GM18517 (cell line): Measurements from ENCODE around the gene ACAA1.

Experiments used
- ATAC-seq: cut with Tn5 transposase; IDR thresholded peaks from one replicate; pipeline ENCODE4 v1.9.1; 2021; ENCODE audit warnings: mild to moderate bottlenecking, moderate library complexity; ENCODE audit not compliant: unreplicated experiment

ACAA1 gene

DNA sequence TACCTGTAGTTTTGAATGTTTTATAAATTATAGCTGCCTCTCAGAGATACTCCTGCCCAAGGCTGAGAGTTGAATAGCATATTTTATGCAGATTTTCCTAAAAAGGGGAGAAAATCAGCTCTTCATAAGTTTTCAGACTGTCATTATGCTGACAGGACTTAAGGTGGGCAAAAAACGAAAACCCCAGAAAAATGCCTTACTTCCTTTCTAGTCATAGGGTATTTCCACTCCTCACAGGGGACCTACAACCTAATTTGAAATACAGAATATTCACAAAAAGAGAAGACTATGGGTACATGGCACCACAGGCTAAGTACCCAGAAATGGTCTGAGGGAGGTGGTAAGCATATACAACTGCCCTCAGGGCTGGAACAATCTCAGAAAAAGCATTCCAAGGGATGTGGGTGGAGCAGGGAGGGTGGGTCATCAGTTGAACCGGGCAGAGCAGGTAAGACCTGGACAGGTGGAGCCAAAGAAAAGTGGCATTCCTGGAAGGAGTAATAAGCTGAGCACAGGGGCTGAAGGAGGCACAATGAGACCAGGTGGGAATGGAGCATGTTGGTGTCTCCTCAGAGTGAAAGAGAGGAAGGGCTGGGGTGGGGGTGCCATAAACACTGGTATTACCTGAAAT, 17.8 kb upstream of the ACAA1 start:
- ATAC-seq: no peak

GRCh38 chr3:38154033-38154494, 17.1 kb upstream of the ACAA1 start:
- no peak for ATAC-seq

DNA sequence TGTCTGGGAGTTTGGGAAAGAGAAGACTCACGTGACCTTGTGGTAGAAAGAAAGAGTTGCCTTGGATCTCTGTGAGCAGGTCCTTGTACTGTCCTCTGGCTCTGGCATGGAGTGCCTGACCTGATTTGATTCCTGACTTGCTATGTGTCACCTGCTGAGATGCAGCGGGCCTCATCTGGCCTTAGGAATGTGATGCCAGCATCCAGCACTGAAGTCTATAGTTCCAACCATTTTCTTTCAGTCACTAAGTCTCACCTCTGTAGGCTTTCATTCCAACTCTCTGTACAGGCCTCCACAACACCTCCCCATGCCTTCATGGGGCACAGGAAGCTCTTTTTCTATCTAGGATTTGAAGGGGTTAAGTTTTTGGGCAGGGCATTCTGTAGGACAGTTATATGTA, 16.3 kb upstream of the ACAA1 start:
- ATAC-seq: no peak

DNA sequence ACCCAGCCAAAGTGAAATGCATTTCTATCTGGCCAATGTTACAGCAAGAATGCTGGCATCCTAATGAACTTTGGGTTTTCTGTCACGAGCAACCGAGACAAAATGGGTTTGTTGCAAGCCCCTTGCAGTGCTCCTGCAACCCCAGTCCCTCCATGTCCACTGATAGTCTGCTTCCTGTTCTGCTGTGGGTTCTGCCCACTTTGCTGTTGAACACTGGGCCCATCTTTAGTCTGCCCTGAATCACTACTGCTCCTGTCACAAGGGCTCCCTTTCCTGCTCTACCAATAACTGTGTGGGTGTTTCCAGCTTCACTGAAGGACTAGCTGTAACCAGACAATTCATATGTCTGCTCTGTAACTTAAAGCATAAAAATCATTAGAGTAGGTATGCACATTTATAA, 15.7 kb upstream of the ACAA1 start:
- no peak for ATAC-seq

- no peak for ATAC-seq
Observed at GRCh38 chr3:38151667-38152265, 14.8 kb upstream of the ACAA1 start.

DNA sequence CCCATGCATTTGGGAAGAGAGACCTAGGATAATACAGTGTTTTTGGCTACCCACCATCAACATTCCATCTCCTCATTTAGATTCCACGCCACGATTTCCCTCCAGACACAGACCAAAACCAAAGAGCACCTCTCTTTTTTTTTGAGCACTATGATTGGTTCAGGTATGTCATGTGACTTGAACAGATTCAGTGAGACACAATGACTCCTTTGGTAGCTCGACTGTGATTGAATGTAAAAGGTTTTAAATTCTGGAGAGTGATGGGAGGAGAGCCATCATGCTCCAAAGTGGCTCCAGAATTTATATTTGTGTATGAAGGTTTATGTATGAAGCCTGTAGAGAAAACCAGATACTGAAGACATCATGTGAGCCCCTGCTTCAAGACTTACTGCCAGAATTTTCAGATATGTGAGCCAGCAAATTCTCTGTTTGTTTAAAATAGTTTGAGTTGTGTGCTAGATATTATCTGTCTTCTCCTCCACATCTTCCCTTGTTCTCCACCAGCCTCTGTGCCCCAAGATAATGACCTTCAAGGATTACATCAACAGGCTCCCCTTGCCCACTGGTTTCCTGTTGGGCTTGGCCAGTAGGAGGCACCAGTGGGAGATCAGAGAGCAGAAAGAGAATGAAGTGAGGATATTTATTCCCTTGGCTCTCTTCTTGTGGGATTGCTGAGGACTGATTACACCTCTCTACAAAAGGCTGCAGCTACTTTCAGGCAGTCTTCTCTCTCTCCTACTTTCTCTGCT, 14.0 kb upstream of the ACAA1 start:
- no peak for ATAC-seq

- no peak for ATAC-seq
Observed at GRCh38 chr3:38149708-38150107, 12.8 kb upstream of the ACAA1 start.

GRCh38 chr3:38148311-38148882, 11.5 kb upstream of the ACAA1 start:
- no peak for ATAC-seq

GRCh38 chr3:38147421-38147820, 10.5 kb upstream of the ACAA1 start:
- no peak for ATAC-seq

GRCh38 chr3:38146504-38146903, 9.6 kb upstream of the ACAA1 start:
- ATAC-seq: no peak

DNA sequence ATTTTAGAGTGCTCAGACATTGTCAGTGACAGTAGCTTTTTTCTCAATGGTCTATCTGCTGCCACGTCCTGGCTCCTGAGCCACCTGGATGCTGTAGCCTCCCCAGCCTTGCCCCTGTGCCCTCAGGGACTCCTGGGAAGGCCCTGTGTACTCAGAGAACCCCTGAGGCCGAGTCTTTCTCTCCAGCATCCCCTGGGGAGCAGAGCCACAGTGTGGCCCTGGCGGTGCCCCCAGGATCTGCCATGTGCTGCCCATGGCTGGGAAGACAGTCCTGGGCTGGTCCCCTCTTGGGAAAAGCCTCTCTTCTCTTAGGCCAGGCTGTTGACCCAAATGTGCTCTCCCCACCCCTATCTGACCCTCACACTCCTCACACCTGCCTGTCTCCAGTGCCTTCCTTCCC, 6.6 kb upstream of the ACAA1 start:
- ATAC-seq: no peak

- no peak for ATAC-seq
Observed at GRCh38 chr3:38142959-38143358, 6.0 kb upstream of the ACAA1 start.

GRCh38 chr3:38141952-38142273, 5.0 kb upstream of the ACAA1 start:
- no peak for ATAC-seq

DNA sequence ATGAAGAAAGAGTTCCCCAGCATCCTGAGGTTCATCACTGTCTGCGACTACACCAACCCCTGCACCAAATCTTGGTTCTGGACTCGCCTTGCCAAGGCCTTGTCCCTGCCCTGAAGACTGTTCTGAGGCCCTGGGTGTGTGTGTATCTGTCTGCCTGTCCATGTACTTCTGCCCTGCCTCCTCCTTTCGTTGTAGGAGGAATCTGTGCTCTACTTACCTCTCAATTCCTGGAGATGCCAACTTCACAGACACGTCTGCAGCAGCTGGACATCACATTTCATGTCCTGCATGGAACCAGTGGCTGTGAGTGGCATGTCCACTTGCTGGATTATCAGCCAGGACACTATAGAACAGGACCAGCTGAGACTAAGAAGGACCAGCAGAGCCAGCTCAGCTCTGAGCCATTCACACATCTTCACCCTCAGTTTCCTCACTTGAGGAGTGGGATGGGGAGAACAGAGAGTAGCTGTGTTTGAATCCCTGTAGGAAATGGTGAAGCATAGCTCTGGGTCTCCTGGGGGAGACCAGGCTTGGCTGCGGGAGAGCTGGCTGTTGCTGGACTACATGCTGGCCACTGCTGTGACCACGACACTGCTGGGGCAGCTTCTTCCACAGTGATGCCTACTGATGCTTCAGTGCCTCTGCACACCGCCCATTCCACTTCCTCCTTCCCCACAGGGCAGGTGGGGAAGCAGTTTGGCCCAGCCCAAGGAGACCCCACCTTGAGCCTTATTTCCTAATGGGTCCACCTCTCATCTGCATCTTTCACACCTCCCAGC, 4.4 kb upstream of the ACAA1 start:
- ATAC-seq: no peak

- ATAC-seq: no peak
Observed at GRCh38 chr3:38140326-38141172, 3.6 kb upstream of the ACAA1 start.

GRCh38 chr3:38139652-38140051, 2.7 kb upstream of the ACAA1 start:
- no peak for ATAC-seq

DNA sequence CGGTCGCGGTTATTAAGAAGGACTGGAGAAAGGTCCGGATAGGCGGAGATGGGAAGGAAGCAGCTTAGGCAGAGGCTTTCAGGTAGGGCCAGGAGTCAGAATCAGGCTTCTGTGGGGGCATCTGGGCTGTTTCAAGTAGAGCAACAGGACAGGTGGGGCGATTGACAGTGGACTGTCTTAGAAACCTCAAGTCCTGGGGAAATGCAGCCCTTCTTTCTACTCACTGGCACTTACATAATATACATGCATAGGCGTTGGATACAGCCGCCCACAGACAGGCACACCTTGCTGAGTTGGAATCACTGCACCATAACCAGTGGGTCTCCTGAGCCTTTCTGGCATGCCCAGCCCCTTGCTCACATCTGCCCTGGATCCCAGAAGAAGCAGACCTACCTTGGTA, 2.3 kb upstream of the ACAA1 start:
- ATAC-seq: no peak

DNA sequence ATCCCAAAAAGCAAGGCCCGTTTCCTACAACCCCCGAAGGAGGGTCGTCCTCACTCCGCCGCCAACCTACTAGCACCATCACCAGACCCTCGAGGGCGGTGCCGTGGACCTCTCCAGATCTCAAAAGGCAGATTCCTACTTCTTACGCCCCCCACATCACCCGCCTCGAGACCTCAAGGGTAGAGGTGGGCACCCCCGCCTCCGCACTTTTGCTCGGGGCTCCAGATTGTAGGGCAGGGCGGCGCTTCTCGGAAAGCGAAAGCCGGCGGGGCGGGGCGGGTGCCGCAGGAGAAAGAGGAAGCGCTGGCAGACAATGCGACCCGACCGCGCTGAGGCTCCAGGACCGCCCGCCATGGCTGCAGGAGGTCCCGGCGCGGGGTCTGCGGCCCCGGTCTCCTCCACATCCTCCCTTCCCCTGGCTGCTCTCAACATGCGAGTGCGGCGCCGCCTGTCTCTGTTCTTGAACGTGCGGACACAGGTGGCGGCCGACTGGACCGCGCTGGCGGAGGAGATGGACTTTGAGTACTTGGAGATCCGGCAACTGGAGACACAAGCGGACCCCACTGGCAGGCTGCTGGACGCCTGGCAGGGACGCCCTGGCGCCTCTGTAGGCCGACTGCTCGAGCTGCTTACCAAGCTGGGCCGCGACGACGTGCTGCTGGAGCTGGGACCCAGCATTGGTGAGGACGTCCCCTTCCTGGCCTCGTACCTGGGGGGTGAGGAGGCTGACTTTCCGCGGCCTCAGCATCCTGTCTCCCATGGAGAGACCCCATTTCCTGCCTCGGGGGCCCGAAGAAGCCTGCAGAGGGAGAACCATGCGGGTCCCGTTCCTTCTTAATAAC, 1.6 kb upstream of the ACAA1 start, which contains the start of gene MYD88:
TSS of gene MYD88 (plus strand) at position 313 of the 842 bp plus-strand sequence. CDS start at position 353, 40 bp downstream.
- peak; percentile 31 for ATAC-seq

GRCh38 chr3:38137615-38138348, 855 bp upstream of the ACAA1 start:
- ATAC-seq: no peak
